Activated naive CD4-positive, alpha-beta T cell treated with anti-CD3 and anti-CD28 coated beads, Interleukin-2, amount 10 ng/mL, durations not matched to agents 5 hours and 36 hours (primary cell): ENCODE results near the gene USP46. TPM values are rescaled to one million over a fixed set of nuclear protein-coding genes. Genes with fewer than 3 reads are reported as not detected.

Experiments
- total RNA-seq, 2 experiments: library from RNA; stranded (reverse); gene quantifications; one replicate each; pipeline ENCODE4 v1.2.3, GENCODE V29; 2021

Gene USP46, protein sequence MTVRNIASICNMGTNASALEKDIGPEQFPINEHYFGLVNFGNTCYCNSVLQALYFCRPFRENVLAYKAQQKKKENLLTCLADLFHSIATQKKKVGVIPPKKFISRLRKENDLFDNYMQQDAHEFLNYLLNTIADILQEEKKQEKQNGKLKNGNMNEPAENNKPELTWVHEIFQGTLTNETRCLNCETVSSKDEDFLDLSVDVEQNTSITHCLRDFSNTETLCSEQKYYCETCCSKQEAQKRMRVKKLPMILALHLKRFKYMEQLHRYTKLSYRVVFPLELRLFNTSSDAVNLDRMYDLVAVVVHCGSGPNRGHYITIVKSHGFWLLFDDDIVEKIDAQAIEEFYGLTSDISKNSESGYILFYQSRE
- total RNA-seq: 1 to 10 TPM; 6.1 to 6.8 TPM

DNA sequence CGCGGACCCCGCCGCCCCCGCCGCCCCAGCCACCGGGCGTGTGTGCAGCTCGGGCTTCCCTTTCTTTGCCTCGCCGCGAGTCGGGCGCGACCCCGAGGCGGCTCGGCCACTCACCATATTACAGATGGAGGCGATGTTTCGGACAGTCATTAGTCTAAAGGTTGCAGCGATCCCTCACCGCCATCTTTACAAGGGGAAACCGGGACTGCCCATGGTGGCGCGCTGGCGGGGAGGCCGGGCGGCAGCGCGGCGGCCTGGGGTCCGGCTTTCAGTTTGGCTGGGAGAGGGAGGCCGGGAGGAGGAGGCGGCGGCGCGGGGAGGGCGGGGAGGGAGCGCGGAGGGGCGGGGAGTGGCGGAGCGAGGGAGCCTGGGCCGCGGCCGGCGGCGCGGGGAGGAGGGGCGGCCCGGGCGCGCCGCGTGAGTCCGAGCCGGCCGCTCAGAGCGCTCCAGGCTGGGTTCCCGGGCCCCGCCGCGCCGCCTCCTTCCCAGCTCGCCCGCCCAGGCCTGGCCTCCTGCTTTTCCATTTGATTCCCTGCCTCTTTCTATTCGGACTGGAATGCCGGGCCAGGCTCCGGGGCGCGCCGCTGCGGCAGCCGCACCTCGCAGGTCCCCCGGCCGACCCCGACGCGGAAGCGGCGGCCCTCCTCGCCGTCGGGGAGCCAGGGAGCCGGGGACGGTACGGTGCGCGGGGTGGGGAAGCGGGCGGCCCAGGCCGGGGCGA, at the start of gene USP46:
USP46 (minus strand) TSS at position 301 of the 721 bp plus-strand sequence; CDS start at position 150, 151 bp downstream.

Other genes starting within 250 kb of the USP46 start
- not detected for gene ERVMER34-1, start 92.1 kb upstream of the USP46 start, total RNA-seq
- gene RASL11B, start 203.0 kb upstream of the USP46 start, total RNA-seq: under 1 TPM; 0.19 to 0.23 TPM